ENCODE measurements around the gene VPS9D1.

GRCh38 chr16:89697616-89698331 is 22.9 kb downstream of the VPS9D1 start:
- TF ChIP-seq EZH2 (IDR thresholded peaks at IDR 0.05) = no peak
- TF ChIP-seq POLR2AphosphoS5 (IDR thresholded peaks at IDR 0.05; ENCODE audit: borderline replicate concordance, low read depth, low read length) = no peak
- no peak for TF ChIP-seq FOXP2 (optimal IDR thresholded peaks at IDR 0.05; ENCODE audit: control extremely low read depth, extremely low read length, insufficient read depth)

Data from SK-N-MC (cell line).